Measurements from ENCODE around the gene COPS7A. TPM values are rescaled to one million over a fixed set of nuclear protein-coding genes. Genes with fewer than 3 reads are reported as not detected.

COPS7A gene
- total RNA-seq, 1 experiment from 2014 or later: 67.8 TPM

- Histone ChIP-seq H3K9me2 (ENCODE audit: insufficient read depth) (no peaks in the 10 kb centered on the region), H3K9me3 (ENCODE audit: control insufficient read depth in 1 of 2, insufficient read depth in 1 of 2, low read depth in 1 of 2, low read length in 2 of 2) (no peaks in the 10 kb centered on the region), H3K4me1 (ENCODE audit: control insufficient read depth in 1 of 2, insufficient read depth in 2 of 2, low read length in 2 of 2) (peaks cover 54 to 81% of the 10 kb centered on the region in 2 experiments), H3K4me2 (ENCODE audit: low read length) (peak overlapping the region; percentile 95), H3K4me3 (replicated peaks in 1 of 2; ENCODE audit: low read depth in 1 of 2, low read length in 2 of 2) (peak overlapping the region; percentile 85 to 90), H3K9ac (ENCODE audit: low read length) (peak overlapping the region; percentile 84), H3K27me3 (ENCODE audit: insufficient read depth, low read length) (no peaks in the 10 kb centered on the region), H4K20me1 (ENCODE audit: insufficient read depth) (no peaks in the 10 kb centered on the region), H2AFZ (ENCODE audit: low read depth, low read length, poor library complexity, severe bottlenecking) (no peak overlapping the region), H3K27ac (ENCODE audit: low read depth, low read length) (peak overlapping the region; percentile 72), H3K36me3 (ENCODE audit: control insufficient read depth in 1 of 2, insufficient read depth in 2 of 2, low read length in 2 of 2) (peaks cover 9 to 13% of the 10 kb centered on the region in 2 experiments; a peak in 3 of 4 replicates), H3K79me2 (ENCODE audit: insufficient read depth, low read length) (peaks cover 29% of the 10 kb centered on the region)
- ATAC-seq (peak; percentile 38), DNase-seq (ENCODE audit: low read depth, low spot score) (no peak)
- ChIA-PET CTCF (interaction anchor here (0.6 to 3.0 kb wide), 14 partner anchors 9 to 158 kb away, joined by 3 to 53 read pairs (median 3); partner anchors contain the start of genes COPS7A, MLF2, P3H3 and USP5), POLR2A (interaction anchor here (0.8 to 3.0 kb wide), 15 partner anchors 8 to 195 kb away, joined by 3 to 41 read pairs (median 7); partner anchors contain the start of genes C12orf57, CDCA3, COPS7A and GPR162), RAD21 (ENCODE audit: low non-redundant PET in 1 of 2, low total read pairs in 2 of 2, uncharacterized antibody in 2 of 2, unreplicated experiment in 2 of 2) (interaction anchor here in 1 of 2 experiments (2.3 kb wide), 1 partner anchor 14 kb away, joined by 15 read pairs; the partner anchor contains the start of gene MLF2)
- no TSS peak for BruUV-seq (replicated peaks)
- intact Hi-C loops (cut with micrococcal nuclease): loop anchor here (2.0 kb wide), 1 partner anchor 14 kb away; the partner anchor contains the start of gene MLF2
- TF ChIP-seq POLR2AphosphoS5 (IDR thresholded peaks at IDR 0.05; ENCODE audit: low read depth, low read length): no peak; the same call in 1 of the 2 replicates
- TF ChIP-seq EZH2phosphoT487 (IDR thresholded peaks at IDR 0.05; ENCODE audit: borderline replicate concordance): no peak
- no peak for TF ChIP-seq CEBPB (IDR thresholded peaks at IDR 0.05; ENCODE audit: low read depth)
- TF ChIP-seq YY1 (IDR thresholded peaks at IDR 0.05; ENCODE audit: extremely low read depth, insufficient replicate concordance, low read depth, low read length): peak; percentile 51
- TF ChIP-seq CBX3 (IDR thresholded peaks at IDR 0.05; ENCODE audit: low read depth): no peak
- TF ChIP-seq TCF7L2 (IDR thresholded peaks at IDR 0.05; ENCODE audit: borderline replicate concordance, extremely low read depth, insufficient read depth, insufficient read length): peak; percentile 38
- TF ChIP-seq ZFX (IDR thresholded peaks at IDR 0.05): peak; percentile 76; the same call in 1 of the 2 replicates
- TF ChIP-seq, protein P1, sequence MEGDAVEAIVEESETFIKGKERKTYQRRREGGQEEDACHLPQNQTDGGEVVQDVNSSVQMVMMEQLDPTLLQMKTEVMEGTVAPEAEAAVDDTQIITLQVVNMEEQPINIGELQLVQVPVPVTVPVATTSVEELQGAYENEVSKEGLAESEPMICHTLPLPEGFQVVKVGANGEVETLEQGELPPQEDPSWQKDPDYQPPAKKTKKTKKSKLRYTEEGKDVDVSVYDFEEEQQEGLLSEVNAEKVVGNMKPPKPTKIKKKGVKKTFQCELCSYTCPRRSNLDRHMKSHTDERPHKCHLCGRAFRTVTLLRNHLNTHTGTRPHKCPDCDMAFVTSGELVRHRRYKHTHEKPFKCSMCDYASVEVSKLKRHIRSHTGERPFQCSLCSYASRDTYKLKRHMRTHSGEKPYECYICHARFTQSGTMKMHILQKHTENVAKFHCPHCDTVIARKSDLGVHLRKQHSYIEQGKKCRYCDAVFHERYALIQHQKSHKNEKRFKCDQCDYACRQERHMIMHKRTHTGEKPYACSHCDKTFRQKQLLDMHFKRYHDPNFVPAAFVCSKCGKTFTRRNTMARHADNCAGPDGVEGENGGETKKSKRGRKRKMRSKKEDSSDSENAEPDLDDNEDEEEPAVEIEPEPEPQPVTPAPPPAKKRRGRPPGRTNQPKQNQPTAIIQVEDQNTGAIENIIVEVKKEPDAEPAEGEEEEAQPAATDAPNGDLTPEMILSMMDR (IDR thresholded peaks at IDR 0.05 in 2 of 3, conservative IDR thresholded peaks at IDR 0.05 in 1 of 3; ENCODE audit: borderline replicate concordance in 1 of 3, insufficient read depth in 1 of 3, low read depth in 2 of 3, low read length in 2 of 3): peak in 2 of 3 experiments; percentile 56 to 59; a peak in 4 of 6 replicates
Observed at GRCh38 chr12:6766651-6767349, 43.0 kb downstream of the COPS7A start.

Measured in HCT116 (cell line).